K562 (cell line): ENCODE results near the gene PRMT2. TPM values are rescaled to one million over a fixed set of nuclear protein-coding genes. Genes with fewer than 3 reads are reported as not detected.

ENCODE experiments used
- ARID3A ChIP-seq: IDR thresholded peaks from 2 replicates; pipeline ENCODE4 v1.6.1; 2012; ENCODE audit warnings: low read depth, low read length, improper control_type of control experiment, borderline replicate concordance
- MCM3 ChIP-seq: fragments of 450-650 bp; IDR thresholded peaks from 2 replicates; pipeline ENCODE4 v1.6.1; 2016
- ZNF318 ChIP-seq, 2 experiments: fragments of 450-650 bp; IDR thresholded peaks; 2 replicates each; pipeline ENCODE4 v1.6.1; 2016; ENCODE audit warnings: mild to moderate bottlenecking in 2 of 2, borderline replicate concordance in 1 of 2, low read depth in 1 of 2, moderate library complexity in 1 of 2
- polyA plus RNA-seq, 8 experiments: library from polyadenylated mRNA; depleted of rRNA in 4 of 8; stranded (reverse) in 5 of 8; unstranded in 3 of 8; fragments of >200 nt; fragmentation: Nextera tagmentation in 2 of 8; fragmentation: Illumina TruSeq in 1 of 8; extraction: Ambion mirVana in 2 of 8; extraction: Trizol in 1 of 8; gene quantifications; 2 replicates each; pipeline versions ENCODE4 v1.2.1 to v1.2.3, GENCODE V29; 2011 to 2014; ENCODE audit warnings: inconsistent platforms in 1 of 8, missing spikeins in 1 of 8
- total RNA-seq, 7 experiments: library from RNA; depleted of rRNA in 6 of 7; stranded (reverse); fragments of >200 nt in 6 of 7; fragmentation: Illumina TruSeq in 2 of 7; extraction: Trizol in 2 of 7; gene quantifications; 2 replicates each; pipeline versions ENCODE4 v1.2.1 to v1.2.3, GENCODE V29; 2011 to 2021; ENCODE audit warnings: low replicate concordance in 1 of 7

The PRMT2 gene
- total and polyA plus RNA-seq, 9 of the 15 experiments (the other 6 are each of a cell fraction or from before 2014, with no cell fraction given), result 37.2 to 85.7 (median 59.3) TPM

GRCh38 chr21:46639489-46640386, 4.3 kb downstream of the PRMT2 start (continued):
- peak in 1 of 2 experiments; percentile 22; a peak in 1 of 4 replicates for TF ChIP-seq ZNF318 (IDR thresholded peaks at IDR 0.05; ENCODE audit: borderline replicate concordance in 1 of 2, low read depth in 1 of 2)
- TF ChIP-seq MCM3, result no peak
- TF ChIP-seq ARID3A, result 0 out of 2 replicates have a peak, but pooled peaks have one; percentile 58
